IPS-18c (cell line): ENCODE measurements around the gene WDCP.
"Not testable (repeated sequence)": the region's sequence is repeated elsewhere in the genome, so short reads cannot be mapped to it uniquely, and the experiment has no call there.

Experiments used
- H3K4me3 ChIP-seq: 2 replicates; pipeline ENCODE4 v1.7.0; 2013; ENCODE audit warnings: low read depth, mild to moderate bottlenecking, low read length, moderate library complexity; ENCODE audit not compliant: insufficient read depth
- H3K9me3 ChIP-seq: one replicate; pipeline ENCODE4 v1.6.1; 2013; ENCODE audit warnings: mild to moderate bottlenecking, low read length, moderate library complexity; ENCODE audit not compliant: control insufficient read depth, insufficient read depth

Gene WDCP

DNA sequence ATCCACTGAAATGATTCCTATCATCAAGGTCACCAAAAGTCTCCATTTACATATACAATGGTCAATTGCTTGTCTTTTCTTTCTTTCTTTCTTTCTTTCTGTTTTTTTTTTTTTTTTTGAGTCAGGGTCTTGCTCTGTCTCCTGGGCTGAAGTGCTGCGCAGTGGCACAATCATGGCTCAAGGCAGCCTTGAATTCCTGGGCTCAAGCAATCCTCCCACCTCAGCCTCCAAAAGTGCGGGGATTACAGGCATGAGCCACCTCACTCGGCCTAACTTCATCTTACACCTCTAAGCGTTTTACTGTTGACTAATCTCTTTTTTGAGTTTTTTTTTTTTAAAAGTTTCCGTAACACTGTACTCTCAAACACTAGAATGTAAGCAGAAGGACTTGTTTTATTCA is 28.1 kb upstream of the WDCP start:
- Histone ChIP-seq H3K4me3 (peak overlapping the region; percentile 88; the same call in 1 of the 2 replicates), H3K9me3 (no peaks in the 10 kb centered on the region)

GRCh38 chr2:24073816-24074215 is 26.6 kb upstream of the WDCP start:
- no peaks in the 10 kb centered on the region for H3K9me3 ChIP-seq
- H3K4me3 ChIP-seq, result no peak overlapping the region

DNA sequence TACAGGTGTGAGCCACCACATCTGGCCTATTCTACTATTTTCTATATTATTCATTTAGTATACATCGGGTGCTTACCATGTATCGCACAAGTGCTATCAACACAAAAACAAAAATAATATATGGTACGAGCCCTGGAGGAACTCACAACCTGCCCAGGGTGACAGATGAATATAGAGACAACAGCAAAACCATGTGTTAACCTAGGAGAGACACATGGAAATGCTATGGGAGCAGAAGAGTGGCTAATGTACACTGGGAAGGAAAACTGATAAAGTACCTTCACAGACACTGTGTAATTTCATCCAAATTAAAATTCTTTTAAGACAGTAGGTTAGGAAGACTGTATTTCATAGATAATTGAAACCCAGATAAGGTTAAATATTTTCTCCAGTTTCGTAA is 25.1 kb upstream of the WDCP start:
- no peaks in the 10 kb centered on the region for H3K9me3 ChIP-seq

GRCh38 chr2:24065341-24065740 is 18.1 kb upstream of the WDCP start:
- Histone ChIP-seq H3K9me3 (no peaks in the 10 kb centered on the region), H3K4me3 (no peak overlapping the region)

More for the DNA sequence above, 25.1 kb upstream of the WDCP start:
- H3K4me3 ChIP-seq, result no peak overlapping the region

- no peak overlapping the region for H3K4me3 ChIP-seq
Measured at GRCh38 chr2:24058564-24059271, 11.5 kb upstream of the WDCP start.

DNA sequence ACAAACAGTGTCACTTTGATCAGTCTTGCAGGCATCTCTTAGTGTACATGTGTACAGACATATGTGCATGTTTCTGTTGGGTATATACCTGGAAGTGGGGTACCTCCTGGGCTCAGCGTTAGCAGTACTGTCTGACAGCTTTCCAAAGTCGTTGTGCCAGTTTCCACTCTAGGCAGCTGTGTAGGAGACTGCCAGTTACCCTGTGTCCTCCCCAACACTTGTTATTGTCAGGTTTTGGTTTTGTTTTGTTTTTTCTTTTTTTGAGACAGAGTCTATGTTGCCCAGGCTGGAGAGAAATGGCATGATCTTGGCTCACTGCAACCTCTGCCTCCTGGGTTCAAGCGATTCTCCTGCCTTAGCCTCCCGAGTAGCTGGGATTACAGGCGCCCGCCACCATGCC is 8.6 kb upstream of the WDCP start:
- Histone ChIP-seq H3K9me3 (no peaks in the 10 kb centered on the region), H3K4me3 (no peak overlapping the region)

More at GRCh38 chr2:24058564-24059271, 11.5 kb upstream of the WDCP start:
- H3K9me3 ChIP-seq, result no peaks in the 10 kb centered on the region

DNA sequence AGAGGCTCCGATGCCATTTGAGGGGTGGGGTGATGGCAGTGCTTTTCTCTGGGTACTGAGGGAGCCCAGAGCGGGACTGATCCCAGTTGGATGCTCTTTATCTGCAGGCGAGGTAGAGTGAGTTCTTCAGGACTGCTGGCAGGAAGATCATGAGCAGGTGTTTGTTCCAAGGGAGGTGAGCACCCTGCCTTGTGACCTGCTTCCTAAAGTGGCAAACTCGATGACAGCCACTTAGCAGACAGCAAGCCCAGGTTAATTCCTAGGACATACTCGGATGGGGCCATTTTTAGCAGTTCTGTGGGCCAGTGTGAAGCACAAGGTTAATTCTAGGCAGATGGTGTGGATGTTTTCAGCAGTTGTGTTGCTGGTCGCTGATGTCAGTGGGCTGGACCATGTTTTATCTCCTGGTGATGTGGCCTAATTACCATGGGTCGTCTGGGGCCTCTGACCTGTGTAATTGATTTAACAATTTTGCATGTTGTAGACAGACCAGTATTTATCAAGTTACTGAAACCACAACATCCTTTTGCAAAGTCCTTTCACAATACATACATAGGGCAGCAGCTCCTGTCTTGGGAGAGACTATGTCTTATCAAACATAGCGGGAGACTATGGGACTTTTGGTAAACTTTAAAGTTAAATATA is 7.3 kb upstream of the WDCP start:
- no peaks in the 10 kb centered on the region for H3K9me3 ChIP-seq
- no peak overlapping the region for H3K4me3 ChIP-seq

GRCh38 chr2:24052951-24053350 is 5.8 kb upstream of the WDCP start:
- H3K9me3 ChIP-seq, result no peaks in the 10 kb centered on the region
- no peak overlapping the region for H3K4me3 ChIP-seq

DNA sequence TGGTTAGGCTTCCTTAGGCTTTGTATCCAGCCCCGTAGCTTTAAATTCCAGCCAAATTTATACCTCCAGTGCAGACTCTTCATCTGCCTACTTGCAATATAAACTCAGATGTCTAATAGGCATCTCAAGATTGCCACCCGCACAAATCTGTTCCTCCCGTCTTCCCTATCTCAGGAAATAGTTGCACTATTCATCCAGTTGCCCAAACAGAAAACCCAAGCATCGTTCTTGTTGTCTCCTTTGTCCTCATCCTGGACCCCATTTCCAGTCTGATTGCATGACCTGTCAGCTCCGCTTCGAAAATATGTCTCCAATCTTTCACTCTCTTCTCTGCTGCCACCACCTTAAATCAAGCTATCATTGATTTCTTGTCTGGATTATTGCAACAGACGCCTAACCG is 4.6 kb upstream of the WDCP start:
- H3K9me3 ChIP-seq, result no peaks in the 10 kb centered on the region
- H3K4me3 ChIP-seq, result no peak overlapping the region

DNA sequence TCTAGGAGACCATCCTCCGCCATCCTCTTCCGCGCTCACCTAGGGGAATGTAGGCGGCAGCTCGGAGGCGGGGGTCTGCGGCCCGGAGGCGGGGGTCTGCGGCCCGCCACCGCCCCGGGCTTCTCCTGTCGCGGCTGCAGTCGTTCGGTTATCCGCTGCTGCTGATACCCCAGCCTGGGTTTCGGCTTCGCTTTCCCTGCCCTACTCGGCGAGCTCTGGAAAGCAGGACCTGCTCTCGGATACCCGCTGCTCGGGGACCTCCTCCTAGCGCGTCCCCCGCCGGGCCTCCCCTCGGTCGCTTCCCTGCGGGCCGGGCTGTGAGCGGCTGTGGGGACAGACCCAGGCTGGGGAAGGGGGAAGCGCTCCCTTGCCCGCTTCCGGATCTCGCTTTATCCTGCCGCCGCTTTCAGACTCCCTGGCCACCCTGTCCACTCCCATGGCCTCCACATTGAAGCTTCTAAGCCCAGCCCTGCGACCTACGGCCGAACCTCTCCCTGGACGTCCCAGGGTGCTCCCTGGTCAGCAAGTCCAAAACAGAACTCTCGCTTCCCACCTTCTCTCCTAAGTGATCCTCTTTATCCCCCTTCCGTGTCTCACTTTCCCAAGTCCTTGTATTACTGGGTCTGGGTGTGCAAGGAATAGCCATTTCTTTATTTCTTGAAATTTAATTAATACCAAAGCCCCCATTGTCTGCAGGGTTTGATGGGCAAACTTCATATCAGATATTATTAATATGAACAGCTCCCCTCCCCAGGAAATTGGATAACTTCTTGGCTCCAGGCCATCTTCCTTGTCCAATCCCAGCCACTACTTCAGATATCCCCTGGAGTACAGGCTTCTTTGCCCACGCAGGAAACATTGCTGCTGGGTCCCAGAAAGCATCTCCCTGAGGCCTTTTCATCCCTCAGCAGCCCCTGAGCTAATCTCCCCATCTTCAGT is 3.1 kb upstream of the WDCP start:
- no peaks in the 10 kb centered on the region for H3K9me3 ChIP-seq
- peak overlapping the region; percentile 72 for H3K4me3 ChIP-seq

GRCh38 chr2:24049485-24050021 is 2.4 kb upstream of the WDCP start, which contains the start of gene FKBP1B:
FKBP1B (plus strand) TSS chr2:24049741; CDS start chr2:24049850, 109 bp downstream.
- Histone ChIP-seq H3K9me3 (no peaks in the 10 kb centered on the region), H3K4me3 (peak within 1 kb of the TSS; percentile 72)

DNA sequence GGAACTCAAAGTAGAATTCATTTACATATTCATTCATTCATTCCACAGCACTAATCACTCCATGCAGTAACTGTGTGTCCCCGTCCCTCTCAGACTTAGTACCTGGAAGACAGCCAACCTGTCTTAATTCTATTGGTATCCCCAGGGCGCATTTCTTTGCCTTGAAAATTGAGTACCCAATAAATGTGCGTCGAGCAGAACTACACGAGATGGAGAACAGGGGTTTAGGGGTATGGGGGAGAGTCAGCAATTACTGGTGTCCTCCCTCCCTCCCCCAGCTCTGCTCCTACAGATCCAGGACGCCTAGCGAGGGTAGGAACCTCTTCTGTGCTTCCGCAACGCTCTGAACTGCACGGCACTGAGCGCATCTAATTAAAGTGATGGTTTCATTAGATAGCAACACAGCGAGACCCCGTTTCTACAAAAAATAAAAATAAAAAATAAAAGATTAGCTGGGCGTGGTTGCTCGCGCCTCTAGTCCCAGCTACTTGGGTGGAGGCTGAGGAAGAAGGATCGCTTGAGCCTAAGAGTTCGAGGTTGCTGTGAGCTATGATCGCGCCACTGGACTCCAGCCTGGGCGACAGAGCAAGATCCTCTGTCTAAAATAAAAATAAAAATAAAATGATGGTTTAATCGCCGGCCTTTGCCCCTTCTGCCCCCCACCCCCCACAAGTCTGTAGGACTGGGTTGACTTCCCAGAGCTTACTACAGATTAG is 1.7 kb upstream of the WDCP start:
- Histone ChIP-seq H3K4me3 (peak overlapping the region; percentile 72), H3K9me3 (no peaks in the 10 kb centered on the region)

DNA sequence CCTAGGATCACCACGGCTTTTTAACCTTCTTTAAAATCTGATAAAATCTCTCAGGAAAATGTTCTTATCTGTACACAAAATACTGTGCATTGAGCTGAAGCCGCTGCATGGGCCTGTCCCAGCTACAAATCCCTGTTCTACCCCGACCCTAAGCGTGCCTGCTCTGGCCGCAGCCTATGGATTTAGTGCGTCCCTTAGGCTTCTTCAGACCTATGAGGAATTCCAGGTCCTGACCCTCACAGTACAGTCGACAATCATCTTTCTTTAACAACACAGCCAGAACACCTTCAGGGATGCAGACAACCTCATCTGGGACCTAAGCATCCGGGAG is 477 bp upstream of the WDCP start:
- peak overlapping the region; percentile 24; the same call in 1 of the 2 replicates for H3K4me3 ChIP-seq

DNA sequence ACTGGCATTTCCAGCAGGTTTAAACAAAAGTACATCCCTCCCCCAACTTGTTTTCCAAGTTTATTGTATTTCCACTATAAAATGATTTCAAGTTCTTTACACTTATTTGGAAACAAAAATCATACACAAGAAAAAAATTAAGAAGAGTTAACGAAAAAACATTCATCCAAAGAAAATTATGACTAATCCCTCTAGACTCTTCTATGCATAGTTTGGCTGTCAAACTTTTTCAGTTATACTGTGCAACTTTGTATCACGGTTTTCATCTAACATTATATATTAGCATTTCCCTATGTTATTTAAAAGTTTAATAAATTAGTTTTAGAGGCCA is 627 bp downstream of the WDCP start:
- Histone ChIP-seq H3K9me3 (no peaks in the 10 kb centered on the region), H3K4me3 (peak overlapping the region; percentile 75)

More for the DNA sequence above, 477 bp upstream of the WDCP start:
- no peaks in the 10 kb centered on the region for H3K9me3 ChIP-seq

GRCh38 chr2:24045511-24046508 is 1.4 kb downstream of the WDCP start:
- Histone ChIP-seq H3K4me3 (no peak overlapping the region), H3K9me3 (no peaks in the 10 kb centered on the region)

DNA sequence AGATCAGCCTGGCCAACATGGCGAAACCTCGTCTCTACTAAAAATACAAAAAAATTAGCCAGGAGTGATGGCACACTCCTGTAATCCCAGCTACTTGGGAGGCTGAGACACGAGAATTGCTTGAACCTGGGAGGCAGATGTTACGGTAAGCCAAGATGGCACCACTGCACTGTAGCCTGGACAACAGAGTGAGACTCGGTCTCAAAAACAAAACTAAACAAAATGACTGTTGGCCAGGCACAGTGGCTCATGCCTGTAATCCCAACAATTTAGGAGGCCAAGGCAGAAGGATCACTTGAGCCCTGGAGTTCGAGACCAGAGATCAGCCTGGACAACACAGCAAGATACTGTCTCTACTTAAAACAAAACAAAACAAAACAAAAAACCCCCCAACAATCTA is 4.1 kb downstream of the WDCP start:
- not testable (repeated sequence) for H3K4me3 ChIP-seq, H3K9me3 ChIP-seq
